ENCODE measurements around the gene DAAM1.

- TF ChIP-seq BHLHE40 (IDR thresholded peaks at IDR 0.05; ENCODE audit: borderline replicate concordance), result no peak
- TF ChIP-seq FOXA1 (IDR thresholded peaks at IDR 0.05), result no peak
- no peak for TF ChIP-seq SP1 (IDR thresholded peaks at IDR 0.05)
- TF ChIP-seq FOXM1 (IDR thresholded peaks at IDR 0.05; ENCODE audit: borderline replicate concordance), result no peak
- no peak for TF ChIP-seq ZNF384 (IDR thresholded peaks at IDR 0.05)
- no peak for TF ChIP-seq TARDBP (IDR thresholded peaks at IDR 0.05)
Measured at GRCh38 chr14:59334253-59334652, 145.8 kb downstream of the DAAM1 start.

Measured in HEK293T (cell line).